NCI-H748 treated with DMSO at 0.1 percent for 48 hours (cell line): ENCODE data around the gene LMOD2.

Experiments used
- DNase-seq: peaks from one replicate; lab custom pipeline; 2025; lab: John Stamatoyannopoulos, UW

The LMOD2 gene

GRCh38 chr7:123640583-123640982, 15.1 kb upstream of the LMOD2 start:
- no peak for DNase-seq

GRCh38 chr7:123641901-123642300, 13.8 kb upstream of the LMOD2 start:
- no peak for DNase-seq

DNA sequence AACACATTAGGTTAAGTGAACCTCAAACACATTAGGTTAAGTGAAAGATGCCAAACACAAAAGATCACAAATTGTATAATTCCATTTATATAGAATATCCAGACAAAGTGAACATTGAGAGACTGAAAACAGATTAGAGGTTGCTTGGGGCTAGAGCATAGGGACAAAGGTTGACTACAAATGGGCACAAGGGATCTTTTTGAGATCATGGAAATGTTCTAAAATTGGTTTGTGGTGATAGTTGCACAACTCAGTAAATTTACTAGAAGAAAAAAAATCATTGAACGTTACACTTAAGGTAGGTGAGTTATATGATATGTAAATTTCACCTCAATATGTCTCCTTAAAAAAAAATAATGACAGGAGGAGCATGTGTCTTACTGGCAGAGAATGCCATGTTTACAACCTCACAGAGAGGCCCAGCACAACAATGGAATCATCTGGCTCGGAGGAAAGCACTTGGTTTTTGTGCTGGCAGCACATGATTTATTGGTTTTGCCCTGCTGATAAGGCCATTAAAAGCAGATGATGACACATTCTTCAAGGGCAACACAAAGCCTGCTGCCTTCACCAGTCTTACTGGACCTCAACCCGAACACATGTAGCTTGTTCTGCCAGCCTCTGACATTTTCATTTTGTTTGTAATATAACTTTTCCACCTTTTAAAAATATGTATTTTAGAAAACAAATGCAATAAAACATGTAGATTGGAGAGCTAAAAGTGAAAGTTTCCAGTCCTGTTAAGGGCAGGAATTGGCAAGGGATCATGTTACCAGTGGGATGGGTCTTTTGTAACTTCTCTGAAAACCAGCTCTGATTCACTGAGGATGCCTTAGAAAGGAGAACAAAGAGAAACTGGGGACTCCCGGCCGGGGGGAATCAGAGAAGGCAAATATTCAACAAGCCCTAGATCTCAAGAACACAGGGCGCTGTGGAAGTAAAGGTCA, 11.9 kb upstream of the LMOD2 start:
- peak; percentile 85 for DNase-seq

- no peak for DNase-seq
Observed at GRCh38 chr7:123645516-123645915, 10.2 kb upstream of the LMOD2 start.

DNA sequence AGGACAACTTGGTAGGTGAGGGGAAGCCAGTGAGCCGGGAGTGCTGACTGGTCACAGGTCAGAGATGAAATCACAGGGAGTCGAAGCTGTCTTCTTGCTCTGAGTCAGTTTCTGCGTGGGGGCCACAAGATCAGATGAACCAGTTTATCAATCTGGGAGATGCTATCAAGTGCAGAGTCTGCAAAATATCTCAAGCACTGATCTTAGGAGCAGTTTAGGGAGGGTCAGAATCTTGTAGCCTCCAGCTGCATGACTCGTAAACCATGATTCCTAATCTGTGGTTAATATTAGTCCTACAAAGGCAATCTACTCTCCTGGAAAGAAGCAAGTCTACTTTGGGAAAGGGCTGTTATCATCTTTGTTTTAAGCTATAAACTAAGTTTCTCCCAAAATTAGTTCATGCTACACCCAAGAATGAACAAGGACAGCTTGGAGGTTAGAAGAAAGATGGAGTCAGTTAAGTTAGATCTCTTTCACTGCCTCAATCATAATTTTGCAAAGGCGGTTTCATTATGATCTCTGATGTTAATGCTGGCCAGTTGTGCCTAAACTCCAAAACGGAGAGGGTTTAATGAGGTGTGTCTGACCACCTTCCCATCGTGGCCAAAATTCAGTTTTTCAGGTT, 8.4 kb upstream of the LMOD2 start:
- no peak for DNase-seq

DNA sequence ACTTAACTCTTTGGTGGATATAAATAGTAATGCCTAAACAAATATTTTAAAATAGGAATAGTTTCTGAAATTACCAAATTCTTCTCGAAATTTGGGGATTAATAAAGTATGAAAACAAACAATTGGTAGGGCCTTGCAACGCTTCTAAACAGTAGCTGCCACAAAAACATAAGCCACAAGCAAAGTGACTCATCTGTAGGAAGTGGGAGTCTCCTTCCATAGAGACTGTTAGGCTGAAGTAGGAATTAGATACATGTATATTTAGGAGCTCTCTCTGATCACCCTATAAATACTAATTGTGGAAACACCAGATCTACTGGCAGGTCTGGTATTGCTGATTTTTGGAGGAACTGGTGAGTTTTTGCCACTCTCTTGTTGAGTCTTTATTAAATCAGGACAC, 5.7 kb upstream of the LMOD2 start:
- no peak for DNase-seq

GRCh38 chr7:123650595-123650994, 5.1 kb upstream of the LMOD2 start:
- no peak for DNase-seq

GRCh38 chr7:123652406-123652805, 3.3 kb upstream of the LMOD2 start:
- no peak for DNase-seq

DNA sequence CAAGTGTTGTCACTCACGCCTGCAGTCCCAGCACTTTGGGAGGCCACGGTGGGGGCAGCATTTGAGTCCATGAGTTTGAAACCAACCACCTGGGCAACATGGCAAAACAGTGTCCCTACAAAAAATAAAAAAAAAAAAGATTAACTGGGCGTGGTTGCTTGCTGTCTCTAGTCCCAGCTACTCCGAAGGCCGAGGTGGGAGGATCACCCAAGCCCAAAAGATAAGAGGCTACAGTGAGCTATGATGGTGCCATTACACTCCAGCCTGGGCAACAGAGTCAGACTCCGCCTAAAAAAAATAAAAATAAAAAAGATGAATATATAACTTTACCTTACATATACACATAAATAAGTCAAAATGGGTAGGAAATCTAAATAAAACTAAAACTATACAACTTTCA, 2.5 kb upstream of the LMOD2 start:
- DNase-seq = no peak

GRCh38 chr7:123656544-123657303, 1.1 kb downstream of the LMOD2 start:
- no peak for DNase-seq

DNA sequence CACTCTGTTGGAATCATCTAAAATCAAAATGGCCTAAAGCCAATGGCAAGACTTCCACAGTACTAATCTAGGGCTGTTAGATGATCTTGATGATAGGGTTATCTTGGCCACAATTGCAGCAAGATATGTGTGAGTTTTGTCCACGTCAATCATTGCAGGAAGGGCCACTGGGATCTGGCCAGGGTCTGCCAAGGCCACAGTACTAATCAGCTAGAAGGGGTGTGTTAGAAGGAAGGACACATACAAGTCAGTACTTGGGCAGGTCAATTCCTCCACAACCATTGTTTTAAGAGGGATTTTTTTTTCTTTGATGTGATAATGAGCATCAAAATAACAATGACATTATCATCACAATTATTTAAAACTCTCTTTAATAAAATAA, 1.6 kb downstream of the LMOD2 start:
- DNase-seq = no peak

GRCh38 chr7:123658023-123658422, 2.4 kb downstream of the LMOD2 start:
- no peak for DNase-seq

DNA sequence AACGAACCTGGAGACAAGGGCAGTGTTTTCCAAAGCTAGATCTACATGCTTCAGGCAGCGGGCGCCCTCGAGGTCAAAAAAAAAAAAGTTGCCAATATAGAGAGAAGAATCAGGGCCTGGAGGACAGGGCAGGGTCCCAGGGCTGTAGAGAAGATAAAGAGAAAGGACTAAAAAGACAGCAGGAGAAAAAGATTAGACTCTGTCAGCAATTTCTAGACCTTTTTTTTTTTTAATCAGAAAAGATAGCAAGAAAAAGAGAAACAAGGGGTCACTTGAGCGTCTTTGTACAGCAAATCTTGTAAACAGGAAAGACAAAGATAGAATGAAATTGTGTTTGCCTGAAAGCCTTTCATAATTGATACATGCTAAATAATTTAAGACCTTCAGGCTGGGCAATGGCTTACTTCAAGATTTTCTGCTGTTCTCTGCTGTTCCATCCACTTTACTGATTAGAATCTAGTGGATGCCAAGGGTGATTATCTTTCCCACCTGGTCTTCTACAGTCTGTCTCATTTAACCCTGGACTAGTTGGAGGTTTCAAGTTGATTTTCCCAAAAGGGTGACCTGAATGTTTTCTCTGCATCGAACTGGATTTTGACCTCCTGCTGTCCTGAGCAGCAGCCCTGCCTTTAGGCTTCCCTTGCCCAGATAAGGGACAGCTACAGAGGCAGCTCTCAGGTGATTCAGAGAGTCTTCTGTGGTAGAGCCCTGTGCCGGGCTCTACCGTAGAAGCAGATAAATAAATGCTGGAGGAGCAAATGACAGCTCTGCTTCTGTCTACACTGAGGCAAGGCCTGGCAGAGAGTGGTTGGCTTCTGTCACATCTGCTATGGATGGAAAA, 5.1 kb downstream of the LMOD2 start:
- no peak for DNase-seq

- DNase-seq = no peak
Observed at GRCh38 chr7:123661765-123662164, 6.1 kb downstream of the LMOD2 start.

GRCh38 chr7:123662293-123662692, 6.6 kb downstream of the LMOD2 start:
- no peak for DNase-seq

GRCh38 chr7:123662755-123663154, 7.1 kb downstream of the LMOD2 start:
- DNase-seq = no peak

- DNase-seq = no peak
Observed at GRCh38 chr7:123663200-123663599, 7.5 kb downstream of the LMOD2 start.

- DNase-seq = no peak
Observed at GRCh38 chr7:123665157-123665556, 9.5 kb downstream of the LMOD2 start.

GRCh38 chr7:123665896-123666295, 10.2 kb downstream of the LMOD2 start:
- no peak for DNase-seq

DNA sequence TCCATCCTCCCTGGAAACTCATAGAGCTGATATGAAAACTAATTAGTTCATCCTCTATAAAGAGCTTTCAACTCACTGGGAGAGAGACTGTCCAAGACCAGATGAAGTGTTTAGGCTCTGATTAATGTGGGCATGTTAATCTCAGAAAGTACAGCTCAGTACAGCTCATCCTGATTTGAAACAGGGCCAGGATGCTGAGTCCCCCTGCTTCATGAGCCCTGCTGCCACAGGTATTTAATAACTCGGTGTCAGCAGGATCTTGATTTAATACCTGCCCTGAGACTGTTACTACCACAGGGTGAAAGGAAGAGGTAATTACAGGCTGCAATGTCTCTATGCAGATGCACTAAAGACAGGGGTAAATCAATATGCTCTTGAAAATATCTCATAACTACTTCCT, 10.8 kb downstream of the LMOD2 start:
- DNase-seq = no peak

DNA sequence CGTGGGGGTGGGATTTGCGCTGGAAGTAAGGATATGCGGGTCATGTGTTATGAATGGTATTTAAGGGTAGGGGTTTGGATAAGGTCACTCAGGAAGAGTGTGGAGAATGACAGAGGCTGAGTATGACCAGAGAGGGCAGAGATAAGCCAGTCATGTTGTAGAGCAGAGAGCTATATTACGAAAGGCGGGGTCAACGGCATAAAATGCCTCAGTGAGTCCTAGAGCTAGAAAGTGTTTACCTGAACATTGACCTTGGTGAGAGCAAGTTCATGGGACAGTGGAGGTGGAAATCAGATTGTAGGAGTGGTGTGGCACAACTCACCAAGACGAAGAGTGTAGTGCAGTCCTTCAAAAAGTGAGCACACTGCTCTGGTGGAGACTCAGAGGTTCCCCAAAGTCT, 13.8 kb downstream of the LMOD2 start:
- no peak for DNase-seq
